HG02623 (cell line): Measurements from ENCODE around the gene ARMH1.
"Not testable (repeated sequence)": the region's sequence is repeated elsewhere in the genome, so short reads cannot be mapped to it uniquely, and the experiment has no call there.

Experiments
- ATAC-seq: cut with Tn5 transposase; IDR thresholded peaks from one replicate; pipeline ENCODE4 v1.9.1; 2021; ENCODE audit warnings: moderate library complexity; ENCODE audit not compliant: unreplicated experiment

ARMH1 gene

GRCh38 chr1:44689447-44689765 is 14.9 kb downstream of the ARMH1 start:
- ATAC-seq = no peak

DNA sequence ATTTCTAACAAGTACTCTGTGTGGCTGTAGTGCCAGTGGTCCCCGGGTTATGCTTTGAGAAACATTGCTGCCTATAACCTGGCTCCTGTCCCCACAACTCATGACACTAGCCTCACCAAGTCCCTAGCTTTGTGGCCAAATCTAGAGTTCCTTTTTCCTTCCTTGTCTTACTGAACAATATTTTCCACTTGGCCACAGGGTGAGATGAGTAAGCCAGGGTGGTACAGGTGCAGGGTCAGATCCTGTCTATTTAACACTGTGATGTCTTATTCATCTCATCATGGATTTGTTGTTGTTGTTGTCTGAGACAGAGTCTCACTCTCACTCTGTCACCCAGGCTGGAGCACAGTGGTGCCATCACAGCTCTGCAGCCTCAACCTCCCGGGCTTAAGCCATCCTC is 18.6 kb downstream of the ARMH1 start:
- ATAC-seq = no peak

DNA sequence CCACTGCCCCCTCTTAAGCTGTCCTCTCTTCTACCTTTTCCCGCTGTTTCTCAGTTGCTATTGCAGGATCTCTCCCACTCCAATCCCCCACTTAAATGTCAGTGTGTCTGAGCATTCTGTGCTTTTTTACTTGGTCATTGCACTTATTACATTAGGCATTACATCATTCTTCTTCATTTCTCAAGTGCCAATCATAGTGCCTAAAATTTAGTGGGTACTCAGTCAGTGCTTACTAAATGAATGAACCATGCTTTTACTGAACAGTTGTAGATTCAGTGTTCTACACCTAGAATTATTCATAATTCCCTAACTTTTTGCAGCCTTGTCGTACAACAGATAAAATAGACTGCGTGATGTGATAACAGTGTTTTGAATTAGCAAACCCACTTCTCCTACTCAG is 19.4 kb downstream of the ARMH1 start:
- no peak for ATAC-seq

DNA sequence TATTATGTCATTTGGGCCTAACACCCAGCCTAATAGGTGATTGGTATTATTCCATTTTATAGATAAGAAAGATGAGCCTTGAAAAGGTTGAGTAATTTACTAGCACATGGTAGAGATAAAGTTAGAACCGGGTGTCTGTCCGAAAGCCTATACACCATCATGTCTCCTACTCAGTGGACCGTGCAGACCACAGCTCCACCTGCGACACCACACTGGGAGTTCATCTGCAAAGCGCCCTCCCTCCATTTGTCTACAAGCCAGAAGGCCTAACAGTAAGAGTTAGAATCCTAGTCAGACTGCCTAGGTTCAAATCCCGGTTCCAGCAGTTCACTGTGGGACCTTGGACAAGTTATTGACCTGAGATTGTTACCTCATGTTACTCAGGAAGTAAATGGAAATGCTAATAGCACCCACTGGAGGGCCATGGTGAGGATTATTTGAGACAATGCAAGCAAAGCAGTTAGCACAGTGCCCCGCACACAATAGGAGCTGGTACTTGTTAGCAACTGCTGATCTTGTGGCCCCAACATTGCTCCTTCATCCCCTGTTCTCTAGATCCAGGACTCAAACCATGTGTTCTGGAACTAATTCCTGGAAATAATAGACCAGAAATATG is 20.5 kb downstream of the ARMH1 start:
- peak; percentile 58 for ATAC-seq

- ATAC-seq = no peak
Observed at GRCh38 chr1:44695671-44696070, 21.2 kb downstream of the ARMH1 start.

GRCh38 chr1:44696101-44696500 is 21.6 kb downstream of the ARMH1 start:
- ATAC-seq = no peak

DNA sequence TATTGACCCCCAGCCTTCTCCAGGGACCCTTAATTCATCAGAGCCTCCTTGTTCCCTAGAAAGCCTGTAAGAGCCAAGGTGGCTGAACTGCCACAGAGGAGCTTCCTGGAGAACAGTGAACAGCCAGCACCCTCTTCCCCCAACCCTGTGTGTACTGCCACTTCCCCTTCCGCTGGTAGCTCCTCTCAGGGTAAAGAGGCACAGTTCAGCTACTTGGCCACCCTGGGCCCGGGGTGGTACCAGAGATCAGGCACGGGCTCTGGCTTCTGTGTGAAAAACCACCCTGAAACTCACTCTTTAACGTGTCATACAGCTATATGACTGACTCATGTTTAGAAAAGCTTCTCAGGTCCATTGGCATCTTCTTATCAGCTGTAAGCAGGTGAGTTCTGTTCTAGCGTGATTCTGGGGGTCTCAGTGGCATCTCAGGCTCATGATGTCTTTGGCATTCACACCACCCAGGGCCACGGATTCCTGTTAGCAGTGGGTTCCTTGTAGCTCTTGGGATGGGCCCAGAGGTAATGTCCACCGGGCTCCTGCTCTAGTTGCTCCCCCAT is 22.4 kb downstream of the ARMH1 start:
- no peak for ATAC-seq

- ATAC-seq = no peak
Observed at GRCh38 chr1:44698138-44698537, 23.6 kb downstream of the ARMH1 start.

DNA sequence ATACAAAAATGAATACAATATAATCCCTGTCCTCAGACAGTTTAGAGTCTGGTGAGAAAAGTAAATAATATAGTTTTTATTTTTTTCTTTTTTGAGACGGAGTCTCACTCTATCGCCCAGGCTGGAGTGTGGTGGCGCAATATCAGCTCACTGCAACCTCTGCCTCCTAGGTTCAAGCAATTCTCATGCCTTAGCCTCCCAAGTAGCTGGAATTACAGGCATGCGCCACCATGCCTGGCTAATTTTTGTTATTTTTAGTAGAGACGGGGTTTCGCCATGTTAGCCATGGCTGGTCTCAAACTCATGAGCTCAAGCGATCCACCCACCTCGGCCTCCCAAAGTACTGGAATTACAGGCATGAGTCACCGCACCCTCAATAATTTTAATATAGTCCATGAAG is 24.9 kb downstream of the ARMH1 start:
- not testable (repeated sequence) for ATAC-seq

DNA sequence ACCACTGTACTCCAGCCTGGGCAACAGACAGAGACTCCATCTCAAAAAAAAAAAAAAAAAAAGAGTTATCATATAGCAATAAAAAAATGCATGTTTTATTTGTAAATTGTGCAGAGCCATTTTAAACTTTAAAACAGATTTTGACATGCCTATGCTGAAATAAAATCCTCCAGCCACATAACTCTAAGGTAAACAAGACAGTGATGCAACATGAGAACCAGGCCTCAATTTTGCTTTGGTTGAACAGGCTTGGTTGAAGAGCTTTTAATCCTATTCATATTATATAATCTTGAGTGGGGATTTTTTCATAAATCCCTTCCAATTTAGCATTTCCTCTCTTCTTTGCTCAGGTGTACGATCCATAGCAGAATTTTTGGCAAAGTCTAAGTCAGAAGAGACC is 26.1 kb downstream of the ARMH1 start:
- no peak for ATAC-seq

DNA sequence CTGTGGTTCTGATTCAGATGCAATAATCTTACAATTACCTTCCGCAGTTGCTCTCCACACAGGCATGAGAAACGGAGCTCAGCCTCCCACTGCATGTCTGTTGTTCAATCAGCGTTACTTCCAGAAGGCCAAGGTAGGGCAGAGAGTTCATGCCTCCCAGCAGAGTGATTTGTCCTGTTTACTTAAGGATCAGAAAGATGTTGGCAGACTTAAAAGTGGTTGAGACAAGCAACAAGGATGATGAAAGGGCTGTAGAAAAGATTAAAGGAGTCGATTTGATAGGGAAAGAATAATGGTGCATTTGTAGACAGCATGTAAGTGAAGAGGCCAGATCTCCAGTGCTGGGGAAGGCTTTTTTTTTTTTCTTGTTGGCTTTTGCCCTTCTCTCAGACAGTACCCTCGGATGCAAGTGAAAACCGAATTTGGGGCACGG is 26.6 kb downstream of the ARMH1 start:
- no peak for ATAC-seq

DNA sequence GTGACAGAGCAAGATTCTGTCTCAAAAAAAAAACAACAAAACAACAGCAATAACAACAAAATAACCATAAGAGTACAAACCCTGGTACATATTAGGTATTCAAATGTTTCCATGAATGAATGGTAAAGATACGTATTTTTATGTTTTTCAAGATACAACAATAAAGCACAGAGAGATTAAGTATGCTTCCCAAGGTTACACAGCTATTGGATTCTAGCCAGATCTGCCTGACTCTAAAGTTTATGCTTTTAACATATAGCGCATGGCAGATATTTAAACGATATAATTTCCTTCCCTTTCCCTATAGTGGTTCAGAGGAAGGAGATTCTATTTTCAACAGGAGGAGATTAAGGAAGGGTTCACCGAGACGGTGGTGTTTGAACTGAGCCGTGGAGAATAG is 31.0 kb downstream of the ARMH1 start:
- ATAC-seq = no peak

- no peak for ATAC-seq
Observed at GRCh38 chr1:44705938-44706337, 31.4 kb downstream of the ARMH1 start.

- no peak for ATAC-seq
Observed at GRCh38 chr1:44707112-44707881, 32.8 kb downstream of the ARMH1 start.

- no peak for ATAC-seq
Observed at GRCh38 chr1:44707959-44708831, 33.7 kb downstream of the ARMH1 start.

- no peak for ATAC-seq
Observed at GRCh38 chr1:44713321-44713781, 38.8 kb downstream of the ARMH1 start.

DNA sequence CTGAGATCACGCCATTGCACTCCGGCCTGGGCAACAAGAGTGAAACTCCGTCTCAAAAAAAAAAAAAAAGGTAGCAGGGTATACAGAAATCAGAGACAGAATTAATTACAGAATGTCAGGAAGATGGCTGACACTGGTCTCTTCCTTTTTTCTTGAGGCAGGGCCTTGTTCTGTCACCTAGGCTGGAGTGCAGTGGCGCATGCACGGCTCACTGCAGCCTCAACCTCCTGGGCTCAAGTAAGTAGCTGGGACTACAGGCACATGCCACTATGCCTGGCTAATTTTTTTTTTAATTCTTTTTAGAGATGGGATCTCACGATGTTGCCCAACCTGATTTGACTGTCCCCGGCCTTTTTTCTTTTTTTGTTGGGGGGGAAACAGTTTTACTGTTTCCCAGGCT is 40.0 kb downstream of the ARMH1 start:
- no peak for ATAC-seq

DNA sequence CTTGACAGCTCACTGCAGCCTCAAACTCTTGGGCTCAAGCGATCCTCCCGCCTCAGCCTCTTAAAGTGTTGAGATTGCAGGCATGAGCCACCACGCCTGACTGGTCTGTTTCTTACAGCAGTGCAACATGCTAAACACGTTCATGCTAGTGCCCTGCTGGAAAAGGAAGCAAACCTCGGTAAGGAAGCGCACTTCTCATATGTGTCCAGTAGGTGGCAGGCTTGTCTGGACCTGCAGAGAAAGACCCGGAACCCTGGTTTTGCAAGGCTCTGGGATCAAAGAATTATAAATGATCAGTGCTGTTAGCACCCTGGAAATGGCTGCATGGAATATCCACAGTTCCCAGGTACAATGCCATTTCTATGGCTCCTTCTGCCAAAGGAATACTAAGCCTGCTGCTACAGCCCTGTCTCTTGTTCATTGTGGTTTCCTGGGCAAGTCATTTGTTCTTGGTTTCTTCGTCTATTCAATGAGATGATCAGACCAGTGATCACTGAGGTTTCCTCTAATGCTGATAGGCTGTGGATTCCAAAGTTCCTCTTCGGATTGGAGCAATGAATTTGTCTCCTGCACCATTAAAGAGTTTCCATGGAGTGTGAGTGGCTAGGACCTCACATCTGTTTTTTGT is 40.5 kb downstream of the ARMH1 start:
- ATAC-seq = no peak

- ATAC-seq = no peak
Observed at GRCh38 chr1:44717156-44717555, 42.6 kb downstream of the ARMH1 start.

DNA sequence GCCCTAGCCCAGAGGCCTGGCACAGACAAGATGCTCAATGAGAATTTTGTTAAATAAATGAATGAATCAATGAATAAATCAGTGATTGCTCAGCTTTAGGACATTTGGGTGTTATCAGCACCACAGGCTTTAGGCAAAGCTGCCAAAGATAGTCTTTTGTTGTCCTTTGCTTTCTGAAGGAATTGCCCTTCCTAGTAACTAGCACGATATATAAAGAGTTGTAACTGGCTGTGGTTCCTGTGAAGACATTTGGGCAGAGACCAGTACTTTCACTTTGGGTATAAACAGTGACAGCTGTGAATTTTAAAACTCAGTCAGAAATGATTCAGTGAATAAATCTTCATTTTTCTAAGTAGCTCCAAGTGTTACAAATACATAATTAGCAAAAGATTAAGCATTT is 43.1 kb downstream of the ARMH1 start:
- ATAC-seq = no peak

DNA sequence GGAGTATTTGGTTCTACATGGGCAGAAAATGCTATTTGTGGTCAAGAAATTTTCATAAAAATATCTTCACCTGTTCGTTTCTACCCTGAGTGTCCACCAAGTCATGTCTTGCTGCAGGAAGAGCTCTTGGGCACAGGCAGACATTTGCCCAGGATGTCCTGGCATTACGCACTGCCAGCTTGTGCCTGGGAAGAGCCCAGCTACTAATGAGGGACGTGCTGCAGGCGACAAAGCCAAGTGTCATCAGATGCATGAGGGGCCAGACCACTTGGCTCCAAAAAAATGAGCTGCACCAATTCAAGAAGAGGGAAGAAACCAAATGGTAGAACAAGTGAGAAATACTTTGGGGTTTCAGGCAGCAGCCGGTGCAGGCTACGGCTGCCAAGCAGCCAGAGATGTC is 43.6 kb downstream of the ARMH1 start:
- ATAC-seq = no peak
